ENCODE results near the gene ETV6.

DNA sequence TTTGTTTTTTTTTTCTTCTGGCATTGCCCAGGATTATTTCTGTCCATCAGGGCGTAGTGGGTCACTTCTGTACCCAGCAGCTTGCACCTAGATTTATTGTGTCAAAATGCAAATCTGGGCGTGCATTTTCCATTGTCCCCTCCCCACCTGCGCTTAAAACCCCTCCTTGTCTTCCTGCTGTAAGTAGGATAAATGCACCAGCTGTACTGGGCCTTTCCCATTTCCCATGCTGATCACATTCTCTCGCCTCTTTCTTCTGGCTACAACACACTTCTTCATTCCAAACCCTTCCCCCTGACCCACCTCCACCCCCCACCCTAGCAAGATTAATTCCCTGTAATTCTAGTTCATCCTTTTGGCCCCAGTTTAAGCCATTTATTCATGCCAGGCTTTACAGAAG, 128.0 kb downstream of the ETV6 start:
- TF ChIP-seq, protein P1, sequence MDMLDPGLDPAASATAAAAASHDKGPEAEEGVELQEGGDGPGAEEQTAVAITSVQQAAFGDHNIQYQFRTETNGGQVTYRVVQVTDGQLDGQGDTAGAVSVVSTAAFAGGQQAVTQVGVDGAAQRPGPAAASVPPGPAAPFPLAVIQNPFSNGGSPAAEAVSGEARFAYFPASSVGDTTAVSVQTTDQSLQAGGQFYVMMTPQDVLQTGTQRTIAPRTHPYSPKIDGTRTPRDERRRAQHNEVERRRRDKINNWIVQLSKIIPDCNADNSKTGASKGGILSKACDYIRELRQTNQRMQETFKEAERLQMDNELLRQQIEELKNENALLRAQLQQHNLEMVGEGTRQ (CRISPR knock-in tag; IDR thresholded peaks at IDR 0.05) = no peak
- no peak for TF ChIP-seq PCBP1 (IDR thresholded peaks at IDR 0.05; ENCODE audit: low read depth, low read length, poor library complexity, severe bottlenecking)
- no peak for TF ChIP-seq ZNF143 (CRISPR knock-in tag; IDR thresholded peaks at IDR 0.05)
